ENCODE results near the gene TAF1A. TPM values are rescaled to one million over a fixed set of nuclear protein-coding genes. Genes with fewer than 3 reads are reported as not detected.

The TAF1A gene
- 1 to 10 TPM; 1.3 to 3.9 (median 2.5) TPM for total RNA-seq

- no peaks in the 10 kb centered on the region for H3K27me3 ChIP-seq
- H3K4me3 ChIP-seq = peak within 1 kb of the TSS; percentile 68
- H3K4me1 ChIP-seq = peaks cover 12% of the 10 kb centered on the region
- WGBS = under 1% methylated on average over 41 of the region's 41 CpGs
- H3K9me3 ChIP-seq = no peaks in the 10 kb centered on the region
- peaks cover 4% of the 10 kb centered on the region for H3K36me3 ChIP-seq
- TF ChIP-seq CTCF (IDR thresholded peaks at IDR 0.05) (no peak), POLR2A (IDR thresholded peaks at IDR 0.05) (no peak), POLR2AphosphoS5 (IDR thresholded peaks at IDR 0.05) (no peak)
- peak within 1 kb of the TSS; percentile 78 for H3K27ac ChIP-seq
- peak; percentile 92 to 95 for DNase-seq (ENCODE audit: low spot score in 2 of 2)
These were observed at the start of gene TAF1A for GRCh38 chr1:222589462-222590302. TSS of gene TAF1A (minus strand) at chr1:222589933.

- Histone ChIP-seq H3K4me1 (peaks cover 3% of the 10 kb centered on the region), H3K36me3 (peaks cover 48% of the 10 kb centered on the region), H3K4me3 (no peak overlapping the region), H3K27ac (no peak overlapping the region), H3K9me3 (no peaks in the 10 kb centered on the region), H3K27me3 (no peaks in the 10 kb centered on the region)
- DNase-seq (ENCODE audit: low spot score in 2 of 2) = no peak
- 47% methylated on average over 7 of the region's 7 CpGs for WGBS
- TF ChIP-seq POLR2A (IDR thresholded peaks at IDR 0.05) (no peak), CTCF (IDR thresholded peaks at IDR 0.05) (peak; percentile 83 to 85)
These were observed 44.7 kb upstream of the TAF1A start for GRCh38 chr1:222634180-222635013.

- H3K27me3 ChIP-seq = no peaks in the 10 kb centered on the region
- H3K9me3 ChIP-seq = no peaks in the 10 kb centered on the region
- H3K27ac ChIP-seq = no peak overlapping the region
- TF ChIP-seq CTCF (IDR thresholded peaks at IDR 0.05) (no peak), POLR2A (IDR thresholded peaks at IDR 0.05) (no peak), POLR2AphosphoS5 (IDR thresholded peaks at IDR 0.05) (no peak)
- DNase-seq (ENCODE audit: low spot score in 2 of 2) = no peak
- no peak overlapping the region for H3K4me3 ChIP-seq
- H3K4me1 ChIP-seq = peaks cover 3% of the 10 kb centered on the region
- 62% methylated on average over 2 of the region's 2 CpGs for WGBS
- peaks cover 60% of the 10 kb centered on the region for H3K36me3 ChIP-seq
These were observed 43.0 kb upstream of the TAF1A start for GRCh38 chr1:222632749-222633148.

- peaks cover 3% of the 10 kb centered on the region for H3K4me1 ChIP-seq
- no peak overlapping the region for H3K4me3 ChIP-seq
- H3K36me3 ChIP-seq = peaks cover 67% of the 10 kb centered on the region
- H3K9me3 ChIP-seq = no peaks in the 10 kb centered on the region
- TF ChIP-seq POLR2A (IDR thresholded peaks at IDR 0.05) (no peak), POLR2AphosphoS5 (IDR thresholded peaks at IDR 0.05) (no peak), EP300 (IDR thresholded peaks at IDR 0.05) (no peak), CTCF (IDR thresholded peaks at IDR 0.05) (no peak)
- H3K27ac ChIP-seq = no peak overlapping the region
- 87% methylated on average over 3 of the region's 3 CpGs for WGBS
- no peak for DNase-seq (ENCODE audit: low spot score in 2 of 2)
- no peaks in the 10 kb centered on the region for H3K27me3 ChIP-seq
These were observed 42.0 kb upstream of the TAF1A start for GRCh38 chr1:222631611-222632208.

Data from suprapubic skin (tissue), 4 donors.